ES-I3 (cell line): ENCODE measurements around the gene MAP4K4.

Experiments used
- H3K36me3 ChIP-seq: 2 replicates; pipeline ENCODE4 v1.6.1; 2013; ENCODE audit warnings: mild to moderate bottlenecking, low read length, control low read depth, moderate library complexity; ENCODE audit not compliant: insufficient read depth
- H3K4me1 ChIP-seq: 2 replicates; pipeline ENCODE4 v1.6.1; 2013; ENCODE audit warnings: mild to moderate bottlenecking, control low read depth, low read length; ENCODE audit not compliant: insufficient read depth
- H3K9ac ChIP-seq: 2 replicates; pipeline ENCODE4 v1.6.1; 2013; ENCODE audit warnings: low read depth, mild to moderate bottlenecking, low read length, moderate library complexity
- H3K9me3 ChIP-seq: 2 replicates; pipeline ENCODE4 v1.6.1; 2013; ENCODE audit warnings: mild to moderate bottlenecking, low read length, moderate library complexity; ENCODE audit not compliant: control insufficient read depth, insufficient read depth

MAP4K4 gene

GRCh38 chr2:101869527-101869926 lies 172.0 kb downstream of the MAP4K4 start:
- H3K9ac ChIP-seq, result no peak overlapping the region
- H3K36me3 ChIP-seq, result peaks cover 40% of the 10 kb centered on the region
- H3K9me3 ChIP-seq, result no peaks in the 10 kb centered on the region
- no peaks in the 10 kb centered on the region for H3K4me1 ChIP-seq

GRCh38 chr2:101870444-101870843 lies 172.9 kb downstream of the MAP4K4 start:
- Histone ChIP-seq H3K9ac (no peak overlapping the region), H3K9me3 (no peaks in the 10 kb centered on the region), H3K36me3 (peaks cover 34% of the 10 kb centered on the region), H3K4me1 (no peaks in the 10 kb centered on the region)

GRCh38 chr2:101871480-101871879 lies 174.0 kb downstream of the MAP4K4 start:
- no peaks in the 10 kb centered on the region for H3K9me3 ChIP-seq
- H3K9ac ChIP-seq, result no peak overlapping the region
- H3K36me3 ChIP-seq, result peaks cover 31% of the 10 kb centered on the region
- H3K4me1 ChIP-seq, result no peaks in the 10 kb centered on the region

DNA sequence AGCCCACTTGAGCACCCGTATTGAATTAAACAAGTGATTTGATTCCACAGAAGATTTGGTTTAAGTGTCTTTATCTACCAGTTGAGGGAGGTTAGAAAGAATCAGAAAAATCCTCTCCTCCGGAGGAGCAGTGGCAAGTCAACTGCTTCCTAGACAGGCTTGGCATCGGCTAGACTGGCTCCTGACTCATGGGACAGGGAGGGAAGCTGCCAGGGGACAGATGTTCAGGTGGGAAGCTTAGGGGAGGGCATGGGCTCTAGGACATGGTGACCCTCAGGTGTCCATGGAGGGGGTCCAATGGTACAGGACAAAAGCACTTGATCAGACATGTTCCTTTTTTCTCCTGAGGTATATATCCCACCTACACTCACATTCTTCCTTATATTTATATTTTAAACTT lies 175.0 kb downstream of the MAP4K4 start:
- H3K36me3 ChIP-seq, result peaks cover 23% of the 10 kb centered on the region
- H3K9me3 ChIP-seq, result no peaks in the 10 kb centered on the region
- no peak overlapping the region for H3K9ac ChIP-seq
- H3K4me1 ChIP-seq, result no peaks in the 10 kb centered on the region

GRCh38 chr2:101873543-101873942 lies 176.0 kb downstream of the MAP4K4 start:
- peaks cover 20% of the 10 kb centered on the region for H3K36me3 ChIP-seq

GRCh38 chr2:101874069-101874468 lies 176.6 kb downstream of the MAP4K4 start:
- Histone ChIP-seq H3K9me3 (no peaks in the 10 kb centered on the region), H3K9ac (no peak overlapping the region), H3K4me1 (no peaks in the 10 kb centered on the region), H3K36me3 (peaks cover 18% of the 10 kb centered on the region)

More at GRCh38 chr2:101873543-101873942, 176.0 kb downstream of the MAP4K4 start:
- H3K9ac ChIP-seq, result no peak overlapping the region
- H3K9me3 ChIP-seq, result no peaks in the 10 kb centered on the region
- H3K4me1 ChIP-seq, result no peaks in the 10 kb centered on the region

DNA sequence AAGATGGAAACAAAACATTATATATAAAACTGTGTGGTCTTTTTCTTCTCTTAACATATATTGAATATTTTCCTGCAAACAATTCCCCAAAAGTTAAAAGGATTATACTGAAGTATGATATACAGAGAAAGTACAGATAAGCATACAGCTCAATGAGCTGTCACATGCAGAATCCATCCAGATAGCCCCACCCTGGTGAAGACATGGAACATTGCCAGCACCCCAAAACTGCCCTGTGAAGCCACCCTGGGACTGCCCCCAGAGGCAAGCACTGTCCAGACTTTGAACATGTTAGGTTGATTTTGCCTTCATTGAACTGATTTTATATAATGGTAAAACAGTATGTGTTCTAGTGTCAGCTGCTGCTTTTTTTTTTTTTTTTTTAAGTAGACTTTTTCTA lies 182.0 kb downstream of the MAP4K4 start:
- peaks cover 6% of the 10 kb centered on the region; the same call in 1 of the 2 replicates for H3K36me3 ChIP-seq
- no peaks in the 10 kb centered on the region for H3K9me3 ChIP-seq
- no peaks in the 10 kb centered on the region for H3K4me1 ChIP-seq
- H3K9ac ChIP-seq, result no peak overlapping the region

GRCh38 chr2:101881131-101881530 lies 183.6 kb downstream of the MAP4K4 start:
- H3K9ac ChIP-seq, result no peak overlapping the region
- H3K36me3 ChIP-seq, result 0 out of 2 replicates have a peak, but pooled peaks cover 5% of the 10 kb centered on the region
- no peaks in the 10 kb centered on the region for H3K9me3 ChIP-seq
- no peaks in the 10 kb centered on the region for H3K4me1 ChIP-seq

DNA sequence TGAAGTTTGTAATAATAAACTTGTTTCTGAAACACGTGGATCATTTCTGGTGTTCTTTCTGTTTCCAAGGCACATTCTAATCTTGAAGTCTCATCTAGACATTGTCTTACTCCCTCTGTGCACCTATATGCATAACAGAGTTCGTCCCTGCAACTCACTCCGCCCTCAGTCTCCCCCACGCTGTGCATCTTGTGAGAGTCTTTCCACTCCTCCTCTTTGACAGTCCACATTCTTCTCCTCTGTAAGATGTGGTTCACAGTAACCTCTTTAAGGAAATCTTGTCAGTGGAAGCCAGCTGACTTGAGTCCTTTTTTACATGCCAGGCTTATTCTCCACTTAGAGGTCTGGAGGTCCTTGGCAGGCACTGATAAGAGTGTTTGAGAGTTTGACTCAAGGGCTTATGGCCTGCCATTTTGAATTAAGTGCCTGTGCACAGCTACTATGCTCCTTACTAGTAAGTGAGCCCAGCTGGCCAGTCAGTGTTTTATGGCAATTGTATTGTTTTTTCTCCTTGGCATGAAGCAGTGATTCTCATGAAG lies 185.3 kb downstream of the MAP4K4 start:
- Histone ChIP-seq H3K9me3 (no peaks in the 10 kb centered on the region), H3K9ac (no peak overlapping the region), H3K36me3 (peaks cover 14% of the 10 kb centered on the region), H3K4me1 (no peaks in the 10 kb centered on the region)

GRCh38 chr2:101883860-101884259 lies 186.4 kb downstream of the MAP4K4 start:
- Histone ChIP-seq H3K36me3 (peaks cover 14% of the 10 kb centered on the region), H3K4me1 (no peaks in the 10 kb centered on the region), H3K9ac (no peak overlapping the region), H3K9me3 (no peaks in the 10 kb centered on the region)

DNA sequence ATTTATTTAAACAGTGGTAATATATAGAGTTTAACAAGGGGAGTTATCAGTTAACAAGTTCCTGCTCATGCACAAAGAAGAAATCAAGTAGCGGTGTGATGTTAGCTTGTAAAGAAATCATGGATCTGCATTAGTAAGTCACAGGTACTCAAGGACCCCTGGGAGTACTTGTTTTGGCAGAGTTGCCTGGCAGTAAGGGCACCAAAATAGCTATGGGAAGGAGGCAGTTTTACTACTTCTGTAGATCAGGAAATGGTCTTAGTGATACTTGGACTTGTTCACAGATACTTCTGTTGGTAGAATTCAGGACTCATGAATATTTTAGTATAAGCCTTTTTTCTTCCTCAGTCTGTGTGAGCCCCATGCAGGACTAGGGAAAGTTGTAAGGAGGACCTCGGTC lies 186.9 kb downstream of the MAP4K4 start:
- Histone ChIP-seq H3K9ac (no peak overlapping the region), H3K36me3 (peaks cover 17% of the 10 kb centered on the region), H3K4me1 (no peaks in the 10 kb centered on the region), H3K9me3 (no peaks in the 10 kb centered on the region)

DNA sequence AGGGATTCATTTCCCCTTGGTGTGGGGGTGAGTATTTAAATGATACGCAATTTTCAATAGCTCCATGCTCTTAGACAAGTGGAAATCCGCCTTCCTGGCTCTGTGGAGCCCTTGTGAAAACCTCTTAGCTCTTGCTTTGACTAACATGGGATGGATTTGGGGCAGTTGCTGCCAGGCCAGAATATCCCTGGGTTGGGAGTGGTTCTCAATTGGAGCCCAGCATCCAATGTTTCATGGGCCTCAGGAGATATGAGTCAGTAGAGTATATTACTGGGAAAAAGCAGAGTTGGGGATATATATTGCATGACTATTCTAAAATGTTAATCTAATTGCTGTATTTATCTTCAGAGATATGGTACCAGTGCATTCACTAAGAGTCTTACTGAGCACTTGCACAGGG lies 189.8 kb downstream of the MAP4K4 start:
- H3K9ac ChIP-seq, result no peak overlapping the region
- H3K4me1 ChIP-seq, result no peaks in the 10 kb centered on the region; the same call in 1 of the 2 replicates
- H3K9me3 ChIP-seq, result no peaks in the 10 kb centered on the region
- H3K36me3 ChIP-seq, result peaks cover 24% of the 10 kb centered on the region

- Histone ChIP-seq H3K9ac (no peak overlapping the region), H3K4me1 (peaks cover 14% of the 10 kb centered on the region), H3K36me3 (peaks cover 31% of the 10 kb centered on the region), H3K9me3 (no peaks in the 10 kb centered on the region)
Measured at GRCh38 chr2:101889460-101890098, 192.1 kb downstream of the MAP4K4 start.

GRCh38 chr2:101892377-101892776 lies 194.9 kb downstream of the MAP4K4 start:
- H3K36me3 ChIP-seq, result peaks cover 23% of the 10 kb centered on the region
- H3K9ac ChIP-seq, result no peak overlapping the region
- H3K9me3 ChIP-seq, result no peaks in the 10 kb centered on the region
- peaks cover 16% of the 10 kb centered on the region for H3K4me1 ChIP-seq

DNA sequence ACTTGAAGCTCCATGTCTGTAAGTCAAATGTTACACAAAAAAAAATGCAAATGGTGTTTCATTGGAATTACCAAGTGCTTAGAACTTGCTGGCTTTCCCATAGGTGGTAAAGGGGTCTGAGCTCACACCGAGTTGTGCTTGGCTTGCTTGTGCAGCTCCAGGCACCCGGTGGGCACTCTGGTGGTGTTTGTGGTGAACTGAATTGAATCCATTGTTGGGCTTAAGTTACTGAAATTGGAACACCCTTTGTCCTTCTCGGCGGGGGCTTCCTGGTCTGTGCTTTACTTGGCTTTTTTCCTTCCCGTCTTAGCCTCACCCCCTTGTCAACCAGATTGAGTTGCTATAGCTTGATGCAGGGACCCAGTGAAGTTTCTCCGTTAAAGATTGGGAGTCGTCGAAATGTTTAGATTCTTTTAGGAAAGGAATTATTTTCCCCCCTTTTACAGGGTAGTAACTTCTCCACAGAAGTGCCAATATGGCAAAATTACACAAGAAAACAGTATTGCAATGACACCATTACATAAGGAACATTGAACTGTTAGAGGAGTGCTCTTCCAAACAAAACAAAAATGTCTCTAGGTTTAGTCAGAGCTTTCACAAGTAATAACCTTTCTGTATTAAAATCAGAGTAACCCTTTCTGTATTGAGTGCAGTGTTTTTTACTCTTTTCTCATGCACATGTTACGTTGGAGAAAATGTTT lies 196.3 kb downstream of the MAP4K4 start:
- Histone ChIP-seq H3K36me3 (peaks cover 19% of the 10 kb centered on the region), H3K9ac (0 out of 2 replicates have a peak overlapping the region, but pooled peaks have one; percentile 4), H3K9me3 (no peaks in the 10 kb centered on the region), H3K4me1 (peaks cover 16% of the 10 kb centered on the region)
